Mucosa of rectum (tissue), 2 donors: ENCODE data around the gene WASHC4.
"Not testable (repeated sequence)": the region's sequence is repeated elsewhere in the genome, so short reads cannot be mapped to it uniquely, and the experiment has no call there.

Experiments used
- H3K27ac ChIP-seq, 2 donors: one replicate each; pipeline ENCODE4 v1.7.0; 2013; ENCODE audit warnings: inconsistent platforms in 2 of 2, low read depth in 2 of 2, low read length in 2 of 2
- H3K27me3 ChIP-seq, 2 donors: one replicate each; pipeline ENCODE4 v1.7.0; 2013; ENCODE audit warnings: low read length in 2 of 2; ENCODE audit not compliant: control insufficient read depth in 2 of 2, insufficient read depth in 2 of 2
- H3K36me3 ChIP-seq, 2 donors: one replicate each; pipeline ENCODE4 v1.7.0; 2013; ENCODE audit warnings: low read length in 2 of 2; ENCODE audit not compliant: control insufficient read depth in 2 of 2, insufficient read depth in 2 of 2
- H3K4me1 ChIP-seq, 2 donors: one replicate each; pipeline ENCODE4 v1.7.0; 2013; ENCODE audit warnings: low read length in 2 of 2, mild to moderate bottlenecking in 1 of 2; ENCODE audit not compliant: control insufficient read depth in 2 of 2, insufficient read depth in 2 of 2
- H3K4me3 ChIP-seq, 2 donors: one replicate each; pipeline ENCODE4 v1.7.0; 2013; ENCODE audit warnings: low read length in 2 of 2
- H3K9ac ChIP-seq, 2 donors: one replicate each; pipeline ENCODE4 v1.7.0; 2013; ENCODE audit warnings: low read length in 2 of 2, low read depth in 1 of 2, mild to moderate bottlenecking in 1 of 2
- H3K9me3 ChIP-seq, 2 donors: one replicate each; pipeline ENCODE4 v1.7.0; 2013; ENCODE audit warnings: low read length in 2 of 2; ENCODE audit not compliant: control insufficient read depth in 2 of 2
- donor health status: healthy.
- donor health status: Normal muscosa, but diverticular disease.

The WASHC4 gene

GRCh38 chr12:105092336-105092735 lies 15.2 kb upstream of the WASHC4 start:
- H3K27me3 ChIP-seq = no peaks in the 10 kb centered on the region
- H3K4me1 ChIP-seq = no peaks in the 10 kb centered on the region
- H3K9me3 ChIP-seq = peaks cover 0 to 3% of the 10 kb centered on the region in 2 donors
- H3K9ac ChIP-seq = no peak overlapping the region
- peak overlapping the region; percentile 40 to 44 for H3K4me3 ChIP-seq
- H3K27ac ChIP-seq = no peak overlapping the region
- no peaks in the 10 kb centered on the region for H3K36me3 ChIP-seq

GRCh38 chr12:105095338-105095737 lies 12.2 kb upstream of the WASHC4 start:
- H3K4me1 ChIP-seq, H3K27me3 ChIP-seq, H3K4me3 ChIP-seq, H3K27ac ChIP-seq, H3K9ac ChIP-seq, H3K36me3 ChIP-seq, H3K9me3 ChIP-seq: not testable (repeated sequence)

GRCh38 chr12:105099356-105099755 lies 8.2 kb upstream of the WASHC4 start:
- no peaks in the 10 kb centered on the region for H3K36me3 ChIP-seq
- H3K4me3 ChIP-seq = no peak overlapping the region
- H3K4me1 ChIP-seq = no peaks in the 10 kb centered on the region

GRCh38 chr12:105100207-105100985 lies 7.1 kb upstream of the WASHC4 start:
- peaks cover 0 to 3% of the 10 kb centered on the region in 2 donors for H3K27me3 ChIP-seq
- H3K9me3 ChIP-seq = no peaks in the 10 kb centered on the region
- no peak overlapping the region for H3K4me3 ChIP-seq
- H3K4me1 ChIP-seq = no peaks in the 10 kb centered on the region
- no peak overlapping the region for H3K9ac ChIP-seq
- H3K36me3 ChIP-seq = no peaks in the 10 kb centered on the region
- no peak overlapping the region for H3K27ac ChIP-seq

More at GRCh38 chr12:105099356-105099755, 8.2 kb upstream of the WASHC4 start:
- Histone ChIP-seq H3K9me3 (peaks cover 0 to 3% of the 10 kb centered on the region in 2 donors), H3K27me3 (no peaks in the 10 kb centered on the region), H3K9ac (no peak overlapping the region), H3K27ac (no peak overlapping the region)

GRCh38 chr12:105100998-105101397 lies 6.5 kb upstream of the WASHC4 start:
- Histone ChIP-seq H3K4me3 (no peak overlapping the region), H3K9ac (no peak overlapping the region), H3K36me3 (no peaks in the 10 kb centered on the region), H3K27me3 (peaks cover 0 to 4% of the 10 kb centered on the region in 2 donors), H3K9me3 (no peaks in the 10 kb centered on the region), H3K4me1 (no peaks in the 10 kb centered on the region), H3K27ac (no peak overlapping the region)

GRCh38 chr12:105102673-105103072 lies 4.9 kb upstream of the WASHC4 start:
- no peak overlapping the region for H3K27ac ChIP-seq
- H3K4me3 ChIP-seq = no peak overlapping the region

GRCh38 chr12:105104762-105105161 lies 2.8 kb upstream of the WASHC4 start:
- Histone ChIP-seq H3K9ac (no peak overlapping the region), H3K27ac (no peak overlapping the region), H3K27me3 (peaks cover 3 to 4% of the 10 kb centered on the region in 2 donors), H3K9me3 (no peaks in the 10 kb centered on the region), H3K36me3 (no peaks in the 10 kb centered on the region), H3K4me3 (no peak overlapping the region), H3K4me1 (peaks cover 6 to 14% of the 10 kb centered on the region in 2 donors)

More at GRCh38 chr12:105102673-105103072, 4.9 kb upstream of the WASHC4 start:
- no peaks in the 10 kb centered on the region for H3K36me3 ChIP-seq
- H3K4me1 ChIP-seq = peaks cover 0 to 2% of the 10 kb centered on the region in 2 donors
- H3K9me3 ChIP-seq = no peaks in the 10 kb centered on the region
- no peak overlapping the region for H3K9ac ChIP-seq
- H3K27me3 ChIP-seq = peaks cover 3 to 4% of the 10 kb centered on the region in 2 donors

GRCh38 chr12:105106621-105107020 lies 910 bp upstream of the WASHC4 start:
- Histone ChIP-seq H3K9me3 (no peaks in the 10 kb centered on the region), H3K27ac (no peak overlapping the region), H3K27me3 (peaks cover 3 to 4% of the 10 kb centered on the region in 2 donors), H3K9ac (peak overlapping the region in 1 of 2 donors; percentile 93), H3K4me1 (peaks cover 11 to 19% of the 10 kb centered on the region in 2 donors), H3K4me3 (peak overlapping the region; percentile 93 to 96), H3K36me3 (no peaks in the 10 kb centered on the region)

GRCh38 chr12:105107171-105107493 lies 399 bp upstream of the WASHC4 start:
- peaks cover 3 to 4% of the 10 kb centered on the region in 2 donors for H3K27me3 ChIP-seq
- peak overlapping the region; percentile 84 to 93 for H3K9ac ChIP-seq
- peak overlapping the region; percentile 96 to 99 for H3K27ac ChIP-seq
- H3K36me3 ChIP-seq = peaks cover 0 to 4% of the 10 kb centered on the region in 2 donors
- H3K9me3 ChIP-seq = no peaks in the 10 kb centered on the region
- peaks cover 11 to 19% of the 10 kb centered on the region in 2 donors for H3K4me1 ChIP-seq
- H3K4me3 ChIP-seq = peak overlapping the region; percentile 93 to 96

- peaks cover 3 to 4% of the 10 kb centered on the region in 2 donors for H3K27me3 ChIP-seq
- H3K27ac ChIP-seq = no peak overlapping the region
These were observed 2.1 kb downstream of the WASHC4 start for GRCh38 chr12:105109465-105110212.

More at GRCh38 chr12:105109465-105110212, 2.1 kb downstream of the WASHC4 start:
- H3K9me3 ChIP-seq = no peaks in the 10 kb centered on the region
- peaks cover 5 to 11% of the 10 kb centered on the region in 2 donors for H3K36me3 ChIP-seq
- H3K4me1 ChIP-seq = peaks cover 11 to 19% of the 10 kb centered on the region in 2 donors
- H3K4me3 ChIP-seq = peak overlapping the region; percentile 93 to 96
- peak overlapping the region; percentile 20 to 33 for H3K9ac ChIP-seq
